Measurements from ENCODE around the gene DYNLRB1.
A peak's percentile ranks its signal among the peaks of the same experiment; 100 is the strongest.

DNA sequence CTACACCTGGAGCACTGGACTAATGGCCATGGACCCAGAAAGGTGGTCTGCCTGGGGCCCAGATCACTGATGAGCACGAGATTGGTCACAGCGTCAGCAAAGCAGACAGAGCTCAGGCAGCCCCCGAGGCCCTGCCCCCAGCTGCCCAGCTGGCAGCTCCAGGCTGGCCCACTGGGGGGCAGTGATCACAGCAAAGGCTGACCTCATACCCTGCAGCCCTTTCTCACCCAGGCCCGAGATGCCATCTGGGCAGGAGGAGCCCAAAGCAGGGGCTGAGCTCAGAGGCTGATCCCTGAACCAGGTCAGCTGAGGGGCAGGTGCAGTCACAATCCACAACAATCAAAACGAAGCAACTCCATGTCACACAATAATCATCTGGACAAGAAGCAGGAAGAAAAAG, 46.4 kb downstream of the DYNLRB1 start:
- TF ChIP-seq, protein P1, sequence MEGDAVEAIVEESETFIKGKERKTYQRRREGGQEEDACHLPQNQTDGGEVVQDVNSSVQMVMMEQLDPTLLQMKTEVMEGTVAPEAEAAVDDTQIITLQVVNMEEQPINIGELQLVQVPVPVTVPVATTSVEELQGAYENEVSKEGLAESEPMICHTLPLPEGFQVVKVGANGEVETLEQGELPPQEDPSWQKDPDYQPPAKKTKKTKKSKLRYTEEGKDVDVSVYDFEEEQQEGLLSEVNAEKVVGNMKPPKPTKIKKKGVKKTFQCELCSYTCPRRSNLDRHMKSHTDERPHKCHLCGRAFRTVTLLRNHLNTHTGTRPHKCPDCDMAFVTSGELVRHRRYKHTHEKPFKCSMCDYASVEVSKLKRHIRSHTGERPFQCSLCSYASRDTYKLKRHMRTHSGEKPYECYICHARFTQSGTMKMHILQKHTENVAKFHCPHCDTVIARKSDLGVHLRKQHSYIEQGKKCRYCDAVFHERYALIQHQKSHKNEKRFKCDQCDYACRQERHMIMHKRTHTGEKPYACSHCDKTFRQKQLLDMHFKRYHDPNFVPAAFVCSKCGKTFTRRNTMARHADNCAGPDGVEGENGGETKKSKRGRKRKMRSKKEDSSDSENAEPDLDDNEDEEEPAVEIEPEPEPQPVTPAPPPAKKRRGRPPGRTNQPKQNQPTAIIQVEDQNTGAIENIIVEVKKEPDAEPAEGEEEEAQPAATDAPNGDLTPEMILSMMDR (IDR thresholded peaks at IDR 0.05): peak; percentile 29
- TF ChIP-seq EZH2 (IDR thresholded peaks at IDR 0.05; ENCODE audit: borderline replicate concordance, insufficient read depth, low read depth, low read length, poor library complexity, severe bottlenecking): no peak

Measured in B cell (primary cell).